SU-DHL-6 (cell line): ENCODE data around the gene ATG13.

ENCODE experiments used
- EZH2phosphoT487 ChIP-seq: fragments of 200-600 bp; sonication (generic), shearing (Covaris generic); conservative IDR thresholded peaks from 2 replicates; pipeline ENCODE4 v1.6.1; 2018; ENCODE audit warnings: mild to moderate bottlenecking, antibody characterized with exemption, low read length, moderate library complexity, mixed read lengths
- TF ChIP-seq, protein P1 (sequence below): fragments of 200-600 bp; sonication (generic); IDR thresholded peaks from one replicate; pipeline ENCODE4 v1.5.1; 2017; ENCODE audit warnings: antibody characterized with exemption, mild to moderate bottlenecking, low read length, moderate library complexity; ENCODE audit not compliant: insufficient read depth, poor library complexity, severe bottlenecking

DNA sequence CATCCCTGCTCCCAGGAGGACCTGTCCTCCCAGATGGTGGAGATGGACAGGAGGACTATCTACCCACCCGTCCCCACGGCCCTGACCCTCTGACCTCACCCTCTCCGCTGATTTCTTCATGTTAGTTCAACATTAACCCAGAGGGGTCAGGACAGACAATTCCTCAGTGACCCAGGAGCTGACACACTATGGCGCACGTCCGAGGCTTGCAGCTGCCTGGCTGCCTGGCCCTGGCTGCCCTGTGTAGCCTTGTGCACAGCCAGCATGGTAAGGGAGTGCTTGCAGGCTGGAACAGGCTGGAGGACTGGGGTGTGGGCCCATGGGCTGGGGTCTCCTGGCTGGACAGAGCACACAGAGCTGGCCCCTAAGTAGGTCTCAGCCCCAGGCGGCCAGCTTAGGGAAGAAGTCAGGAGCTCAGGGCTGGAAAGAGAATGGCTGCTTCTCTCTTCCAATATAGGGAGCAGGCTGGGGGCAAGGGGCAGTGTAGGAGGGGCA is 101.7 kb downstream of the ATG13 start, which contains the start of gene F2:
- TF ChIP-seq, protein P1, sequence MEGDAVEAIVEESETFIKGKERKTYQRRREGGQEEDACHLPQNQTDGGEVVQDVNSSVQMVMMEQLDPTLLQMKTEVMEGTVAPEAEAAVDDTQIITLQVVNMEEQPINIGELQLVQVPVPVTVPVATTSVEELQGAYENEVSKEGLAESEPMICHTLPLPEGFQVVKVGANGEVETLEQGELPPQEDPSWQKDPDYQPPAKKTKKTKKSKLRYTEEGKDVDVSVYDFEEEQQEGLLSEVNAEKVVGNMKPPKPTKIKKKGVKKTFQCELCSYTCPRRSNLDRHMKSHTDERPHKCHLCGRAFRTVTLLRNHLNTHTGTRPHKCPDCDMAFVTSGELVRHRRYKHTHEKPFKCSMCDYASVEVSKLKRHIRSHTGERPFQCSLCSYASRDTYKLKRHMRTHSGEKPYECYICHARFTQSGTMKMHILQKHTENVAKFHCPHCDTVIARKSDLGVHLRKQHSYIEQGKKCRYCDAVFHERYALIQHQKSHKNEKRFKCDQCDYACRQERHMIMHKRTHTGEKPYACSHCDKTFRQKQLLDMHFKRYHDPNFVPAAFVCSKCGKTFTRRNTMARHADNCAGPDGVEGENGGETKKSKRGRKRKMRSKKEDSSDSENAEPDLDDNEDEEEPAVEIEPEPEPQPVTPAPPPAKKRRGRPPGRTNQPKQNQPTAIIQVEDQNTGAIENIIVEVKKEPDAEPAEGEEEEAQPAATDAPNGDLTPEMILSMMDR = no peak
- no peak for TF ChIP-seq EZH2phosphoT487
